ENCODE data around the gene MS4A6A.

The MS4A6A gene

DNA sequence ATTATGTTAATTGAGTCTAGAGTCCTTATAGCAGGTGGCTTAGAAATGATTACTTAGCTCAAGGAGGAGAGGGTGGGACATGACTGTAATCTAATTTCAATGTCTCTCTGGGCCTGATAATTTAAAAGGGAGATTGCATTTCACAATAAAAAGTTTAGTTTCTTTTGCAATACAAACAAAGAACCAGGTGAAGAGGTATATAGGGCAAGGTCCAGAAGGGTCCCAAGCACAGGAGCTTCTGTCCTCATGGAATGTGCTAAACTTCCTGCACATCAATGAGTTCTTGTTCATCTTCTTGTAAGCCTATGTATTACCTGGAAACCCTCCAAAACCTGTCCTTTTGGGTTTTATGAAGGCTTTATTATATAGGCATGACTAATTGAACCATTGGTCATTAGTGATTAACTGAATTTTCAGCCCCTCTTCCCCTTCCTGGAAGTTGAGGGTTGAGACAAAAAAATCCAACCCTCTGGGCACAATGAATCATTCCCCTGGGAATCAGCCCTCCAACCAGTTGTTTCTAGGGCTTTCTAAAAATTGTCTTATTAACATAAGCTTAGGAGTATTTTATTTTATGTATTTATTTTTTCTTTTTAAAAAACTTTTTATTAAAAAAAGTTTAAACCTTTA lies 56.8 kb downstream of the MS4A6A start:
- no peak for DNase-seq

DNA sequence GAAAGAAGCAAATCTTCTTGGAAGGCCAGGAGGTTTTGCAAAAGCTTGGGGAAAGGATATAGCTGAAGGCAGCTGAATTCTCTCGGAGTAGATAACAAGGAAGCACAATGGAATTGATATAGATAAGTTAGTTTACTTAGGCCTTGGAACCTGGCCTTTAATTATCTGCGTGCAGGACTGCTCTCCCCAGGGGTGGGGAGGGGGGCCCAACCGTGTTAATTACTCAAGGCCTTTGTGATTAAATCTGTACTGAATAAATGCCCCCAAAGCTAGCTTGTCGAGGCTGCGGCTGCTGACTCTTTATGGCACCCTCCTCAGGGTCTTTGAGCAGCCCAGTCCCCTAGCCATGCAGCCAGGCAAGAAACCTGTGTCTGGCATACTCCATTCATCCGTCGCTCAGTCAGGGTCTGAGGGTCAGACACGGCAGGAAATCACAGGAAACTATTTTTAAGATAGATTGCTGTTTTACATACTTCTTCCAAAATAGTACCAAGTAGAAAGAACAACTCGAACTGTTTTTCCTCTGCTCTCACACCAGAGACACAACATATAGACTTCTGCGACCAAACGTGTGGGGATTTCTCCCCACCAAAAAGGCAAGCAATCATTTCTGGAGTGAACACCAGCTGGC lies 58.0 kb downstream of the MS4A6A start:
- no peak for DNase-seq
